NCI-H748 treated with DMSO at 0.1 percent for 48 hours (cell line): ENCODE data around the gene HACD3.
A peak's percentile ranks its signal among the peaks of the same experiment; 100 is the strongest.
"Not testable (repeated sequence)": the region's sequence is repeated elsewhere in the genome, so short reads cannot be mapped to it uniquely, and the experiment has no call there.

Experiments used
- DNase-seq: peaks from one replicate; lab custom pipeline; 2025; lab: John Stamatoyannopoulos, UW

The HACD3 gene

DNA sequence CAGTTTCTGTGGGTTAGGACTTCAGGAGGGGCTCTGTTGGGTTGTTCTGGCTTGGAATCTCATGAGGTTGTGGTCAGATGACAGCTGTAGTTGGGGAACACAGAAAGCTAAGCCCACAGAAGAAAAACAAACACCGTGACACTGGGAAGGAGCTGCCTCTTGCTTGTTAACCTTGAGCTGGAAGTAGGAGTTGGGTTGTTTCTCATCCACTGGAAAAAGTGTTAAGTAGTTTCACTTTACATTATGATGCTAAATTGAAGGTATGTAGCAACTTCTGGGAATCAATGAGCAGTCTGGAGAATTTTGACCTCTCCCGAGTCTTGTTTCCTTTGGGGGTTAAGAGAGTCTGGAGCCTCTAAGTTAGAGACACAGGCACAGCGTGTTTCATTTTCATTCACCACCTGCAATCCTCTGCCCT lies 20.4 kb downstream of the HACD3 start:
- DNase-seq: no peak

DNA sequence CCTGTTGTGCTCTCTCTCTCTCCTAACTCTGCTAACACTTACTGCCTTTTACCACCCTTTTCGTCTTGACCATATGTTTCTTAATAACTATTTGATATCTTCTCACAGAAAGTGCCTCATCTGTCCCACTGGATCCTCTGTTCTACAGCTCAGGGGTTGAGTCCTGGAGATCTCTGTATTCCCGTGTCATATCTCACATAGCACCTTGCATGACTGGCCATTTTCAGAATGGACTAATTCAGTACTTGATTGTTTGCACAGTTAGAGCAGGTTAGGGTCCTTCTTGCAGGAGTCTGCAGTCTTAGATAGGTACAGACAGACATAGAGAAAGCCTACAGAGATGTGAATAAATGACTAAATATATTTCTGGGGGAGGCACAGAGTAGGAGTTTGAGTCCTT lies 20.9 kb downstream of the HACD3 start:
- no peak for DNase-seq

- DNase-seq: not testable (repeated sequence)
These were observed 22.6 kb downstream of the HACD3 start for GRCh38 chr15:65552851-65553250.

- DNase-seq: no peak
These were observed 23.4 kb downstream of the HACD3 start for GRCh38 chr15:65553691-65554090.

GRCh38 chr15:65556622-65557021 lies 26.4 kb downstream of the HACD3 start:
- DNase-seq: no peak

- no peak for DNase-seq
These were observed 28.1 kb downstream of the HACD3 start for GRCh38 chr15:65558336-65558735.

DNA sequence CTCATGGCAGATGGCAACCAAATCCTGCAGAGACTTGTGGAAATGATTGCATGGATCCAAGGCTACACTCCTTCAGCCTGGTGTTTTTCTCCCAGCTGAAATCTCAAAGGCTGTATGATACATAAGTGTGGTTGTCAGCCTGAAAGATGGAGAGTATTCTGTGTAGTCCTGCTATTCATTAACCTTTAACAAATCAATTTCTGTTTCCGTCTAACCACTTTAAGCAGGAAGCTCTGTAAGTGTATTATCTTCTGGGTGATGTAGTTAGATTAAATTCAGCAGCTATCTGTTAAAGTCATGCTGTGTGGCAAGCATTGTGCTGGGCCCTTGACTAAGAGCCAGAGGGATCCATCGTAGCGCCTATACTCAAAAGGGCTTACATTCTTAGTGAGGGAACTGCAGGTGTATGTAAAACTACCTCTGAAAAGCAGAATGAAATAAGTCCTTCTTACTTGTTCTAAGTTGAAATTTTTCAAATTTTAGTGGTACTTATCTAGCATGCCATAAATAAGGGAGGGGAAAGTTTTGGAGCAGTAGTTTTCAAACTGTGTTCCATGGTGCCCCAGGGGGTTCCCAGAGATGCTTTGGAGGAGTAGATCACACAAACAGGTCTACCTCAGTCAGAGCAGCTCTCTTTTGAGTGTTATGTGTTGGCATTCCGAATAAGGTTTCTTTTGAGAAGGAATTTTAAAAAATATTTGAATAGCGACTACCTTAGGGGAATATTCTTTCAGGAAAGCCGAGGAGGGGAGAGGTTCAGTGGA lies 28.9 kb downstream of the HACD3 start:
- no peak for DNase-seq

GRCh38 chr15:65559941-65560340 lies 29.7 kb downstream of the HACD3 start:
- no peak for DNase-seq

- no peak for DNase-seq
These were observed 31.7 kb downstream of the HACD3 start for GRCh38 chr15:65561934-65562333.

DNA sequence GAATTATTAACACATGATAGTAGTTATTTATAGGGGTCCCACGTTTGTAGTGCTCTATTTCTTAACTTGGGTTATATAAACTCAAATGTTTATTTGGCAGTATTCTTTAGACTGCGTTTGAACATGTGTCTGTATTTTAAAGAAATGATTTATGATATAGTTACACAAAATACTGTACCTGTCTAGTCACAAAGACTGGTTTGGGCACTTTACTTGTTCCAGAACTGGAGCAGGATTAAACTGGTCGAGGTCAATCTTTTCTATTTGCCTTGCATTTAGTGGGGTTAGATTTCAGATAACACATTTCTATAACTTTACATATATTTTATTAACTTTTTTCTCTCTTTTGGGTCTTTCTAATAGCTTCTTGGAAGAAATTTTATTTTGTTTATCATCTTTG lies 39.5 kb downstream of the HACD3 start:
- no peak for DNase-seq

DNA sequence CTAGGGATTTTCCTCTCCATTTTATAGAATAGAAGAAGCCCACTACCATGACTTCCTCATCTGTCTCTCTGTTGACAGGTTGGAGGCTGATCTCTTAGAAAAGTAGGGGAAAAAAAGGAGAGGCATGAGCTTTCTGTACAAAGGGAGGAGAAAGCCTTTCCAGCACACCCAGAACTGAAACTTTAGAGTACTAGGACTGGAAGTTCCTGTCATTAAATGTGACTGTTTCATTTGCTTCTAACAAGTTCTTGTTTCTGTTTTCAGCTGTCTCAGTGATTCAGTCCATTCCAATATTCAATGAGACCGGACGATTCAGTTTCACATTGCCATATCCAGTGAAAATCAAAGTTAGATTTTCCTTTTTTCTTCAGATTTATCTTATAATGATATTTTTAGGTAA lies 41.7 kb downstream of the HACD3 start:
- no peak for DNase-seq

- DNase-seq: no peak
These were observed 46.4 kb downstream of the HACD3 start for GRCh38 chr15:65576664-65577063.

GRCh38 chr15:65577129-65577996 lies 47.1 kb downstream of the HACD3 start:
- DNase-seq: no peak

DNA sequence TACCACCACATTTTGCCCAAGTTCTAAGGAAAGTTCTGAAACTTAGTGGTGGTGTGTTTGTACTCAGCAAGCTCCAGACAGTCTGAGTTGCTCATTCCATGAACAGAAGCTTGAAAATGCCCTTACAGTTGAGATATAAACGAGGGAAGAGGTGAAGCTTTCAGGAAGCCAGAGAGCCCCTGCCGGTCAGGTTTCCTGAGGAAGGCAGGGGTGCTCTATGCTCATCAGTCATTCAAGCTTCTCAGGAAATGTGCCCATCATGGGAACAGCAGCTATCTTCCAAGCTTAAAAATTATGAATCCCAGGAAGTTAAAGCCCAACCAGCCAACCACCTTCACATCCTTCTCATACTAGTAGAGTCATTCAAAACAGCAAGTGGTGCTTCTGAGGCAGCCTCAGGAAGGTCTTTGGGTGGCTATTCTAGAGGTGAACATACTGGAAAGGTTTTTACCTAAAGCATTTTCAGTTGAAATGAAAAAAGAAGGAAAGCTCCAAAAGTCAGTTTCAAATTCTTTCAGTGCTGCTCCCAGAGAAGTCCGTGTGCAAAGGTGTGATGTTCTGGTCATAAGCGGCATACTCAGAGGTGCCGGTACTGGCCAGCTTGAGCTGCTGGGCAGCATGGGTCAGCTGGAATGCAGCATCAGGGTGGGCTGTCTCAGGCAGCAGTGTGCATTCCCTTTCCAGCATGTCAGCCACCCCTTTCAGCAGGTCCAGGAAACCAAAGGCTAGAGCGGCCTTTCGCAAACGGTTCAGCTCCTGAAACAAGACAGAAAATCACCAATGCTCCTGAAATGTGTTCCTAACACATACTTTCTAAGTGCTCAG lies 48.9 kb downstream of the HACD3 start:
- no peak for DNase-seq

GRCh38 chr15:65579762-65580161 lies 49.5 kb downstream of the HACD3 start:
- no peak for DNase-seq

GRCh38 chr15:65580287-65580686 lies 50.0 kb downstream of the HACD3 start:
- DNase-seq: no peak

DNA sequence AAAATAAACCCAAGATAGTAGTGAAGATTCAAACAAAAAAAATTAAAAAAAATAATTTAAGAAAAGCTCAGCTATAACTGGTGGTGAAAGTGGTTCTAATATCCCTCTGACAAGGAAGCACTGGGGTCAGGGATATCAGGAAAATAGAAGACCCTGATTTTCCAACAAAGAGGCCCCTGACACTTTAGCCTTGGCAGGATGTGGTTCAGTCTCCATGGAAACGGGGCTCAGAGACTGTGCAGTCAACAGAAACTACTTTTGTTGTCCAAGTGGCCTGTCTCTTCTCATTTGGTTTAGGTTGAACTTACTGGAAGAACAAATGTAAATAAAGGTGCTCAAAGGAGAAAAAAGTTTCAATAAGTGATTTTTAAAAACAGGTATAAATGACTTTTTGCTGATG lies 53.4 kb downstream of the HACD3 start:
- DNase-seq: no peak

DNA sequence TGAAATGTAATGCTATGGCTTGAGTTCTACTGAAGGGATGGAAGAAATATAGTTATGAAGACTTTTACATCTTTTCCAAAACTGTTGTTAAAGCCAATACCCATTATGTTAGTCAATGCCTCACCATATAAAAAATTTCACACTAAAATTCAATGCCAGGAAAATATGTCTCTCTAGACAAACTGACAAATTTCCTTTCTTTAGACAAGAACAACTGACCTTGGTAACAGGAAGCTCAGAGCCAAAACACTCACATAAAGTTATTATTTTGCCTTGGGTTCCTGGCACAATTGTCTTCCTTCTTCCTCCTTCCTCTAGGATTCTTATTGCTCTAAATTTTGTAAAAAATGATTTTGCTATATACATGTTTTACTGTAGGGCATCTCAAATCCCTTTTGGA lies 54.0 kb downstream of the HACD3 start:
- no peak for DNase-seq

- DNase-seq: no peak
These were observed 56.8 kb downstream of the HACD3 start for GRCh38 chr15:65587094-65587493.

DNA sequence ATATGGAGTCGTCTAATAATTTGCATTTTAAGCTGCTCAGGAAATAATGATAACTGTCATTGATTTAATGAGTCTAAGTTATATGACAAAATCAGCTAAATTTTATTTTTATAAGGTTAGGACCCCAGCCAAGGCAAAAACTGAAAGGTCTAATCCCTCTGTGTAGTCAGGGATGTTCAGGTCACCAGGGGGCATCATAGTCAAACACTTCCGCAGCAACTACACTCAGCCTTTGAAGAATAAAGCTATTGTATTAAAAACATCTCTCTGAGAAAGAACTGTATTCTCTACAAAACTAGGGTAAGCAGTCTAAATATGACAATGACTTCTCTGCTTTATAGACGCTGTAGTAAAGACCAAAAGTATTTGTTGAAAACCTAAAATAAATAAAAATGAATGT lies 65.7 kb downstream of the HACD3 start:
- DNase-seq: peak; percentile 6

GRCh38 chr15:65598468-65598867 lies 68.2 kb downstream of the HACD3 start:
- no peak for DNase-seq

DNA sequence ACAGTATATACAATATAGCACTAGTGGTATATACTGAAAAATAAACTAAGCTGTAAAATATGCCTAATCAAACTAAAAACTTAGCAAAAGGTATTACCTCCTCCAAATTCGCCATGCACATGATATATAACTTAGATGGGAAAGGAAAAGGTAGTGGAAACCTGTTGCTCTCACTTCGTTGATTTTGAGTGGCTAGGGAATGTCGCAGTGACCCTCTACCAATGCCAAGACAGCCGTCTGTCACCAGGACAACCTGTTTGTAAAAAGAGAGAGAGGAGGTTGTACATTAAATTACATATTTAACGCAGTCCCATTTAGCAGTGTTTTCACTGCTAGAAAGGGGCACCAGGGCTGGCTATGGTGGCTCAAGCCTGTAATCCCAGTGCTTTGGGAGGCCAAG lies 69.4 kb downstream of the HACD3 start:
- no peak for DNase-seq
